ENCODE data around the gene RAB17. TPM values are rescaled to one million over a fixed set of nuclear protein-coding genes. Genes with fewer than 3 reads are reported as not detected.
"Not testable (repeated sequence)": the region's sequence is repeated elsewhere in the genome, so short reads cannot be mapped to it uniquely, and the experiment has no call there.

RAB17 gene
- total and polyA plus RNA-seq, 5 donors: 0.74 to 2.8 (median 2.1) TPM

GRCh38 chr2:237597196-237598145 lies 6.9 kb upstream of the RAB17 start:
- H3K4me3 ChIP-seq (ENCODE audit: low read length): no peak overlapping the region
- H3K27ac ChIP-seq (ENCODE audit: low read length): no peak overlapping the region
- WGBS: 86% methylated on average over 29 of the region's 29 CpGs
- intact Hi-C loops (cut with DNase I): no loop called here
- peaks cover 13% of the 10 kb centered on the region for H3K4me1 ChIP-seq (ENCODE audit: control insufficient read depth, insufficient read depth, low read length)
- DNase-seq: peak in 1 of 3 donors; percentile 43
- no peaks in the 10 kb centered on the region for H3K9me3 ChIP-seq (ENCODE audit: control insufficient read depth, low read length)
- no peaks in the 10 kb centered on the region for H3K27me3 ChIP-seq (ENCODE audit: control insufficient read depth, insufficient read depth)
- no peak for ATAC-seq

DNA sequence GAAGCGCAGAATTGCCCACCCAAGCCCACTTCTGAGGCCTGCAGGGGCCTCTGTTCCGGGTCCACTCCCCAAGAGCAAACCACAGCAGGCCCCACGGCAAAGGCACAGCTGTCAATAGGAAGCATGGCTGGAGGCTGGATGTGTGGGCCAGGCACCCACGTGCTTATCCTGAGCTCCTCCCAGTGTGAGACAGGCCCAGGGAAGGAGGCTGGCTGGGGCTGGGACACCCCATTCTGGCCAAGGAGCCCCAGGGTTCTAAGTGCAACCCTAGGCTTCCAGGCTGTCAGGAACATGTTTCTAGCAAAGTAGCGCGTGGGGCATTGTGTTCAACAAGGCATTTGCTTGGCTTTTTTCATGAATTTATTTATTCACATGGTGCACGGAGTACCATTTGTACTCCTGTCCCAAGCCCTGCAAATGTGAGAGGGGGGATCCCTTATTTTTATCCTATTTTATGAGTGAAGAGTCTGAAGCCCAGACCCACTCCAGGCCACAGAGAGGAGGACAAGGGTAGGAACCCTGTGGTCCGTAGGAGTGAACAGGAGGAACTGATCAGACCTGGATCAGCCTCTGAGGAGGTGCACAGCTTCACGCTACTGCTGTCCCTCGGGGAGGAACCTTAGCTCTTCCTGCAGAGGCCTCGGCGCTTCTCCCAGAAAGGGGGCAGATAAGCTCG lies 6.1 kb upstream of the RAB17 start:
- ATAC-seq (no peak), DNase-seq (peak in 1 of 3 donors; percentile 56)
- Histone ChIP-seq H3K4me3 (ENCODE audit: low read length) (no peak overlapping the region), H3K4me1 (ENCODE audit: control insufficient read depth, insufficient read depth, low read length) (peaks cover 10% of the 10 kb centered on the region), H3K9me3 (ENCODE audit: control insufficient read depth, low read length) (no peaks in the 10 kb centered on the region), H3K27ac (ENCODE audit: low read length) (no peak overlapping the region), H3K27me3 (ENCODE audit: control insufficient read depth, insufficient read depth) (no peaks in the 10 kb centered on the region)
- intact Hi-C loops (cut with DNase I): no loop called here
- WGBS: 85% methylated on average over 13 of the region's 13 CpGs

- H3K9me3 ChIP-seq (ENCODE audit: control insufficient read depth, low read length); H3K27ac ChIP-seq (ENCODE audit: low read length); DNase-seq; H3K4me3 ChIP-seq (ENCODE audit: low read length); intact Hi-C loops (cut with DNase I); H3K27me3 ChIP-seq (ENCODE audit: control insufficient read depth, insufficient read depth); H3K4me1 ChIP-seq (ENCODE audit: control insufficient read depth, insufficient read depth, low read length); ATAC-seq: not testable (repeated sequence)
- 95% methylated on average over 5 of the region's 5 CpGs for WGBS
Measured at GRCh38 chr2:237595829-237596519, 5.4 kb upstream of the RAB17 start.

- peak overlapping the region; percentile 50 for H3K27ac ChIP-seq (ENCODE audit: low read length)
- intact Hi-C loops (cut with DNase I): no loop called here
- ATAC-seq: peak; percentile 9 to 14
- no peaks in the 10 kb centered on the region for H3K27me3 ChIP-seq (ENCODE audit: control insufficient read depth, insufficient read depth)
- no peaks in the 10 kb centered on the region for H3K9me3 ChIP-seq (ENCODE audit: control insufficient read depth, low read length)
- WGBS: 50% methylated on average over 5 of the region's 5 CpGs
- H3K4me3 ChIP-seq (ENCODE audit: low read length): no peak overlapping the region
- no peak for DNase-seq
- peaks cover 7% of the 10 kb centered on the region for H3K4me1 ChIP-seq (ENCODE audit: control insufficient read depth, insufficient read depth, low read length)
Measured at GRCh38 chr2:237594514-237594871, 4.0 kb upstream of the RAB17 start.

DNA sequence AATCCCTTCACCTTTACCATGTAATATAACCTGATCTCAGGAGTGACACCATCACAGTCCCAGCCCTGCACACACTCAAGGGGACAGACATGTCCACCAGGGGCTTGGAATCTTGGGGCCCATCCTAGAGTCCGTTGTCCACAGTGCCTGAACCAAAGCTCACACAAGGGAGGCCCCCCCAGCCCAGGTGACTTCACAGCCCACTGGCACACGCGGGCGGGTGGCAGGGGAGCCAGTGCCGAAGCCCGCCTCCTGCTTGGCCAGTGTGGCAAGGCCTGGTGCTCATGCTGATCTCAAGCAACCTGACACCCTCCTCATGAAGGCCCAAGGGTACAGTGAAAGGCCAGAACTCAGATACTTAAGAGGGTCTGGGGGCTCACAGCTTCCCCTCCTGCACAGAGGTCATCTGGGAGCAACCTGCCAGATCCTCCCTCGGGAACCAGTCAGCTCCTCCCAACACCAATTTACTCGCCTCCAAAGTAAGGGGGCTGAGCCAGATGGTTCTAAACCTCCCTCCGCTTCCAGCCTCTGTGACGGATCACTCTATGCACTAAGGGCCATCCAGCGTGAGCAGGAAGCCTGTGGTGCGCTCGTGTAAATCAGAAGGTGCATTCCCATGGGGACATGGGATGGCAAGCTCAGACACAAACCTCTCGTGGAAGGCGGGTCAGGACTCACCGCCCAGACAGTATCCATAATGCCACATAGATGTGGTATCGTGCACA lies 3.2 kb upstream of the RAB17 start:
- no peak overlapping the region for H3K4me3 ChIP-seq (ENCODE audit: low read length)
- no peak overlapping the region for H3K27ac ChIP-seq (ENCODE audit: low read length)
- no peaks in the 10 kb centered on the region for H3K9me3 ChIP-seq (ENCODE audit: control insufficient read depth, low read length)
- intact Hi-C loops (cut with DNase I): no loop called here
- peak in 1 of 3 donors; percentile 25 for DNase-seq
- H3K4me1 ChIP-seq (ENCODE audit: control insufficient read depth, insufficient read depth, low read length): peaks cover 7% of the 10 kb centered on the region
- no peaks in the 10 kb centered on the region for H3K27me3 ChIP-seq (ENCODE audit: control insufficient read depth, insufficient read depth)
- ATAC-seq: no peak
- 93% methylated on average over 17 of the region's 17 CpGs for WGBS

DNA sequence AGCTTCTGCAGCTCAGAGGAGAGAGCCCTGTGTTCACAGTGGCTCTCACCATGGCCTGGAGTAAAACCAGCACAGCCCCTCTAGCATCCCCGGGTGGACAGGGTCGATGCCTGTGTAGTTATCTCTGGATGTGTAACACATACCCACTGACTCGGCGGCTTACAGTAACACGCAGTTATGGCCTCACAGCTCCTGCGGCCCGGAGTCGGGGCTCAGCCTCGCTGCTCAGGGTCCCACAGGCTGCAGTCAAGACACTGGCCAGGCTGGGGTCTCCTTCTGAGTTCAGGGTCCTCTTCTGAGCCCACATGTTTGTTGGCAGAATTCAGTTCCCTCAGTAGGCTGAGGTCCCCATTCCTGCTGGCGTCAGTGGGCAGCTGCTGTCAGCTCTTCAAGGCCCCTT lies 2.5 kb upstream of the RAB17 start:
- Histone ChIP-seq H3K9me3 (ENCODE audit: control insufficient read depth, low read length) (no peaks in the 10 kb centered on the region), H3K27me3 (ENCODE audit: control insufficient read depth, insufficient read depth) (no peaks in the 10 kb centered on the region), H3K4me1 (ENCODE audit: control insufficient read depth, insufficient read depth, low read length) (peaks cover 7% of the 10 kb centered on the region), H3K27ac (ENCODE audit: low read length) (no peak overlapping the region), H3K4me3 (ENCODE audit: low read length) (no peak overlapping the region)
- DNase-seq: peak in 1 of 3 donors; percentile 23
- ATAC-seq: no peak
- intact Hi-C loops (cut with DNase I): no loop called here
- 83% methylated on average over 10 of the region's 10 CpGs for WGBS

GRCh38 chr2:237592425-237592980 lies 2.0 kb upstream of the RAB17 start:
- DNase-seq: peak in 1 of 3 donors; percentile 30

GRCh38 chr2:237591141-237591881 lies 777 bp upstream of the RAB17 start:
- intact Hi-C loops (cut with DNase I): no loop called here
- H3K4me1 ChIP-seq (ENCODE audit: control insufficient read depth, insufficient read depth, low read length): peaks cover 7% of the 10 kb centered on the region
- H3K4me3 ChIP-seq (ENCODE audit: low read length): no peak overlapping the region
- WGBS: 59% methylated on average over 19 of the region's 19 CpGs
- no peaks in the 10 kb centered on the region for H3K27me3 ChIP-seq (ENCODE audit: control insufficient read depth, insufficient read depth)
- ATAC-seq (peak in 1 of 2 donors; percentile 6), DNase-seq (peak in 1 of 3 donors; percentile 62)
- H3K9me3 ChIP-seq (ENCODE audit: control insufficient read depth, low read length): no peaks in the 10 kb centered on the region
- no peak overlapping the region for H3K27ac ChIP-seq (ENCODE audit: low read length)

More at GRCh38 chr2:237592425-237592980, 2.0 kb upstream of the RAB17 start:
- H3K27ac ChIP-seq (ENCODE audit: low read length): no peak overlapping the region
- peaks cover 7% of the 10 kb centered on the region for H3K4me1 ChIP-seq (ENCODE audit: control insufficient read depth, insufficient read depth, low read length)
- 95% methylated on average over 18 of the region's 18 CpGs for WGBS
- H3K4me3 ChIP-seq (ENCODE audit: low read length): no peak overlapping the region
- no peaks in the 10 kb centered on the region for H3K9me3 ChIP-seq (ENCODE audit: control insufficient read depth, low read length)
- ATAC-seq: no peak
- intact Hi-C loops (cut with DNase I): no loop called here
- H3K27me3 ChIP-seq (ENCODE audit: control insufficient read depth, insufficient read depth): no peaks in the 10 kb centered on the region

DNA sequence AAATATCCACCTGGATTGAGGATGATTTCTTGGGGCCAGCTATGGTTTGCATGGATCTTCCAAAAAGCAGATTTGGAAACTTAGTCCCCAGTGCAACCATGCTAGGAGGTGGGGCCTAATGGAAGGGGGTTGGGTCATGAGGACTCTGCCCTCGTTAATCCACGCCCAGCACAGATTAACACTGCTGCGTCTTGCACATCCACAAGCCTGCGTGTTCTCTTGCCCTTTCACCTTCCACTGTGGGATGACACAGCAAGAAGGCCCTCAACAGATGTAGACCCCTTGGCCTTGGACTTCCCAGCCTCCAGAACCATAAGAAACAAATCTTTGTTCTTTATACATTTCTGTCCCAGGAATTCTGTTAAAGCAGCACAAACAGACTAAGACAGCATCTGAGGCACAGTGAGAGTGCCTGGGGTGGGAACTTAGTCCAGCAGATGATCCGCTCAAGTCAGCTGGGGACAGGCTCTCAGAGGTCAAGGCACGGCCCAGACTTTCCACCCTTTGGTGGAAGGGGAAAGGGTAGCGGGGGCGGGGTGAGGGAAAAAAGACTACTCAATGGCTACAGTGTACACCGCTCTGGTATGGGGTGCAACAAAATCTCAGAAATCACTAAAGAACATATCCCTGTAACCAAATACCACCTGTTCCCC lies 2.4 kb downstream of the RAB17 start:
- 94% methylated on average over 9 of the region's 9 CpGs for WGBS
- H3K9me3 ChIP-seq (ENCODE audit: control insufficient read depth, low read length): no peaks in the 10 kb centered on the region
- H3K27me3 ChIP-seq (ENCODE audit: control insufficient read depth, insufficient read depth): no peaks in the 10 kb centered on the region
- no peak for DNase-seq
- ATAC-seq: no peak
- H3K4me3 ChIP-seq (ENCODE audit: low read length): no peak overlapping the region
- H3K4me1 ChIP-seq (ENCODE audit: control insufficient read depth, insufficient read depth, low read length): peaks cover 5% of the 10 kb centered on the region
- intact Hi-C loops (cut with DNase I): loop anchor here in 2 of 4 donors (5.0 to 10.0 kb wide), 2 partner anchors 87 to 159 kb away; no protein-coding TSS in a partner anchor
- no peak overlapping the region for H3K27ac ChIP-seq (ENCODE audit: low read length)

Data from right cardiac atrium (tissue), 5 donors.